HepG2 (cell line): Measurements from ENCODE around the gene IL4I1. TPM values are rescaled to one million over a fixed set of nuclear protein-coding genes. Genes with fewer than 3 reads are reported as not detected.

Experiments
- ATAC-seq: fragments of 200-7000 bp; cut with Tn5 transposase; 3 replicates; pipeline ENCODE4 v1.9.1; 2020; ENCODE audit warnings: mild to moderate bottlenecking, moderate library complexity
- BruUV-seq: library from RNA; stranded (reverse); fragments of 400-500 nt; replicated peaks from 2 replicates; lab custom pipeline; 2021; lab: Mats Ljungman, UMichigan
- CTCF ChIA-PET: fragments of 300-600 bp; formaldehyde crosslinking; extraction: SDS; loops from one replicate; lab custom pipeline; 2021; ENCODE audit warnings: low total read pairs, inconsistent platforms, low intra/inter-chr PET ratio; lab: Yijun Ruan, JAX
- POLR2A ChIA-PET: fragments of 350-600 bp; sonication (Branson Sonifier 250); formaldehyde crosslinking; loops from one replicate; lab custom pipeline; 2020; ENCODE audit warnings: antibody characterized with exemption, inconsistent platforms; lab: Yijun Ruan, JAX
- DNase-seq: peaks from one replicate; pipeline ENCODE4 v3.0.0-alpha.2; 2015; ENCODE audit warnings: low spot score
- FAIRE-seq: peaks from 3 replicates; lab custom pipeline; 2011; peaks lifted over from hg19 to GRCh38; lab: Jason Lieb, UNC
- H2AFZ ChIP-seq: one replicate; pipeline ENCODE4 v1.6.1; 2011; ENCODE audit warnings: low read length, inconsistent platforms
- H3K27ac ChIP-seq: fragments of 300-600 bp; 3 replicates; pipeline ENCODE4 v1.8.0; 2011; ENCODE audit warnings: mixed run types, mild to moderate bottlenecking, mixed read lengths, low read length, inconsistent platforms; ENCODE audit not compliant: insufficient read depth; ENCODE audit errors: extremely low read length
- H3K27me3 ChIP-seq, 2 experiments: fragments of 200-600 bp in 1 of 2; 2 replicates in 1 of 2; 3 replicates in 1 of 2; pipeline versions ENCODE4 v1.6.0 to v1.8.0; 2011; ENCODE audit warnings: low read length in 2 of 2, mild to moderate bottlenecking in 2 of 2, moderate library complexity in 2 of 2, inconsistent platforms in 1 of 2; ENCODE audit not compliant: insufficient read depth in 2 of 2, control insufficient read depth in 1 of 2
- H3K36me3 ChIP-seq, 2 experiments: fragments of 200-600 bp in 1 of 2; replicated peaks in 1 of 2; 2 replicates in 1 of 2; 3 replicates in 1 of 2; pipeline versions ENCODE4 v1.5.1 to v1.8.0; 2011; ENCODE audit warnings: low read length in 2 of 2, inconsistent platforms in 1 of 2; ENCODE audit not compliant: insufficient read depth in 2 of 2, control insufficient read depth in 1 of 2
- H3K4me1 ChIP-seq: 2 replicates; pipeline ENCODE4 v1.5.1; 2012; ENCODE audit warnings: low read length, inconsistent platforms; ENCODE audit not compliant: insufficient read depth
- H3K4me2 ChIP-seq: 2 replicates; pipeline ENCODE4 v1.6.0; 2011; ENCODE audit warnings: low read depth, low read length, inconsistent platforms
- H3K4me3 ChIP-seq, 3 experiments: fragments of 200-600 bp in 1 of 3; sonication (generic), shearing (Covaris generic) in 1 of 3; replicated peaks in 1 of 3; 2 replicates each; pipeline ENCODE4 v1.5.1; 2011 to 2016; ENCODE audit warnings: low read length in 3 of 3, inconsistent platforms in 2 of 3, low read depth in 2 of 3, mild to moderate bottlenecking in 2 of 3, control low read depth in 1 of 3, mixed read lengths in 1 of 3; ENCODE audit not compliant: insufficient read depth in 1 of 3
- H3K79me2 ChIP-seq: one replicate; pipeline ENCODE4 v1.6.1; 2011; ENCODE audit warnings: low read length, inconsistent platforms; ENCODE audit not compliant: insufficient read depth
- H3K9ac ChIP-seq: 2 replicates; pipeline ENCODE4 v1.6.0; 2011; ENCODE audit warnings: mild to moderate bottlenecking, low read depth, low read length, inconsistent platforms; ENCODE audit not compliant: insufficient read depth
- H3K9me3 ChIP-seq: 2 replicates; pipeline ENCODE4 v1.5.1; 2012; ENCODE audit warnings: mild to moderate bottlenecking, low read length
- H4K20me1 ChIP-seq: 2 replicates; pipeline ENCODE4 v1.6.0; 2011; ENCODE audit warnings: inconsistent platforms, mild to moderate bottlenecking, low read length, moderate library complexity; ENCODE audit not compliant: insufficient read depth
- DBP ChIP-seq: sonication (generic); formaldehyde crosslinking; IDR thresholded peaks from 2 replicates; pipeline ENCODE4 v1.4.0; 2020; ENCODE audit warnings: missing genetic modification reagents; ENCODE audit errors: not compliant biosample characterization
- FOXC1 ChIP-seq: sonication (generic); formaldehyde crosslinking; IDR thresholded peaks from 2 replicates; pipeline ENCODE4 v1.8.0; 2022; ENCODE audit warnings: mild to moderate bottlenecking, missing genetic modification reagents, borderline replicate concordance
- HNF1A ChIP-seq, 2 experiments: sonication (generic) in 1 of 2; formaldehyde crosslinking in 1 of 2; IDR thresholded peaks; 2 replicates each; pipeline versions ENCODE4 v1.4.0 to v1.6.1; 2016 to 2020; ENCODE audit warnings: borderline replicate concordance in 1 of 2, low read depth in 1 of 2, mild to moderate bottlenecking in 1 of 2, missing genetic modification reagents in 1 of 2
- NR0B2 ChIP-seq: sonication (generic); formaldehyde crosslinking; IDR thresholded peaks from 2 replicates; pipeline ENCODE4 v1.4.0; 2020; ENCODE audit warnings: mild to moderate bottlenecking, missing genetic modification reagents
- TOE1 ChIP-seq: sonication (generic); formaldehyde crosslinking; IDR thresholded peaks from 2 replicates; pipeline ENCODE4 v1.4.0; 2020; ENCODE audit warnings: mild to moderate bottlenecking, missing genetic modification reagents
- ZBTB38 ChIP-seq: sonication (generic); formaldehyde crosslinking; IDR thresholded peaks from 2 replicates; pipeline ENCODE4 v1.5.1; 2020; ENCODE audit warnings: mild to moderate bottlenecking, missing genetic modification reagents
- ZFP36 ChIP-seq: fragments of 150-350 bp; IDR thresholded peaks from 2 replicates; pipeline ENCODE4 v1.6.1; 2018; ENCODE audit warnings: borderline replicate concordance, low read length, low read depth; ENCODE audit not compliant: partially characterized antibody
- ZKSCAN8 ChIP-seq: IDR thresholded peaks from 2 replicates; pipeline ENCODE4 v1.6.1; 2016; ENCODE audit warnings: borderline replicate concordance, missing genetic modification reagents, missing compliant biosample characterization
- ZNF143 ChIP-seq: sonication (generic); formaldehyde crosslinking; IDR thresholded peaks from 2 replicates; pipeline ENCODE4 v1.4.0; 2020; ENCODE audit warnings: missing genetic modification reagents
- ZNF564 ChIP-seq: sonication (generic); formaldehyde crosslinking; IDR thresholded peaks from 2 replicates; pipeline ENCODE4 v1.8.1; 2023; ENCODE audit warnings: mild to moderate bottlenecking, missing genetic modification reagents
- WGBS: methylation state at CpG from one replicate; pipeline ENCODE4 v1.1.6; 2017; ENCODE audit warnings: low lambda C conversion rate; 5-methylcytosine and 5-hydroxymethylcytosine counted together
- in situ Hi-C: cut with HindIII; loops from 2 replicates; pipeline ENCODE4 v1.10.0; 2017; ENCODE audit warnings: low pct_unique_long_range_greater_than_20kb; ENCODE audit not compliant: extremely low pct_ligation_motif_present
- intact Hi-C: fragments of 100-400 bp; cut with micrococcal nuclease; formaldehyde crosslinking; loops from one replicate; pipeline ENCODE4 v1.10.0; 2022; ENCODE audit not compliant: unreplicated experiment
- polyA plus RNA-seq, 8 experiments: library from polyadenylated mRNA; depleted of rRNA in 3 of 8; stranded (reverse) in 7 of 8; unstranded in 1 of 8; fragments of >200 nt; fragmentation: Illumina TruSeq in 4 of 8; extraction: Trizol in 4 of 8; gene quantifications; 2 replicates each; pipeline versions ENCODE4 v1.2.1 to v1.2.3, GENCODE V29; 2011 to 2016; ENCODE audit warnings: low read depth in 4 of 8, missing spikeins in 1 of 8, mixed read lengths in 1 of 8; ENCODE audit not compliant: insufficient read depth in 1 of 8
- total RNA-seq, 5 experiments: library from RNA; depleted of rRNA; stranded (reverse); fragments of >200 nt; fragmentation: Illumina TruSeq; extraction: Trizol; gene quantifications; 2 replicates each; pipeline ENCODE4 v1.2.3, GENCODE V29; 2016; ENCODE audit warnings: low read depth in 1 of 5

Gene IL4I1
- total and polyA plus RNA-seq, 2 of the 13 experiments (the other 11 are each of a cell fraction or from before 2014, with no cell fraction given), result not detected

GRCh38 chr19:49871349-49871985 lies 25.2 kb downstream of the IL4I1 start:
- peak; percentile 69 for TF ChIP-seq ZFP36
- TF ChIP-seq DBP (CRISPR knock-in tag), result no peak
- Histone ChIP-seq H4K20me1 (no peaks in the 10 kb centered on the region), H3K27ac (no peak overlapping the region), H3K79me2 (peaks cover 27% of the 10 kb centered on the region), H3K4me2 (no peak overlapping the region), H3K9ac (no peak overlapping the region), H3K27me3 (no peaks in the 10 kb centered on the region; a peak in 1 of 5 replicates), H3K4me3 (no peak overlapping the region), H3K36me3 (peaks cover 0 to 5% of the 10 kb centered on the region in 2 experiments; a peak in 3 of 5 replicates), H2AFZ (no peak overlapping the region), H3K4me1 (peaks cover 41% of the 10 kb centered on the region), H3K9me3 (no peaks in the 10 kb centered on the region)
- 95% methylated on average over 14 of the region's 17 CpGs for WGBS
- no TSS peak for BruUV-seq
- ATAC-seq (no peak), FAIRE-seq (no peak), DNase-seq (no peak)
- intact Hi-C loops (no loop called here), in situ Hi-C loops (no loop called here)
- POLR2A ChIA-PET, result no interaction called here
- CTCF ChIA-PET, result no interaction called here

GRCh38 chr19:49870309-49870901 lies 26.3 kb downstream of the IL4I1 start:
- in situ Hi-C loops (no loop called here), intact Hi-C loops (no loop called here)
- BruUV-seq, result no TSS peak
- POLR2A ChIA-PET, result interaction anchor here (1.7 to 1.9 kb wide), 2 partner anchors 19 to 59 kb away, joined by 22 to 29 read pairs; partner anchors contain the start of genes ATF5, NUP62 and PTOV1
- Histone ChIP-seq H2AFZ (no peak overlapping the region), H3K4me1 (peaks cover 50% of the 10 kb centered on the region), H3K4me3 (peak overlapping the region; percentile 45 to 78 (median 67)), H4K20me1 (no peaks in the 10 kb centered on the region), H3K4me2 (peak overlapping the region; percentile 96), H3K9me3 (no peaks in the 10 kb centered on the region), H3K27ac (peak overlapping the region; percentile 78), H3K79me2 (peaks cover 25% of the 10 kb centered on the region), H3K36me3 (peaks cover 0 to 5% of the 10 kb centered on the region in 2 experiments; a peak in 3 of 5 replicates), H3K9ac (peak overlapping the region; percentile 80), H3K27me3 (no peaks in the 10 kb centered on the region; a peak in 1 of 5 replicates)
- no peak for DNase-seq
- 82% methylated on average over 4 of the region's 15 CpGs for WGBS
- no peak for FAIRE-seq
- no peak for ATAC-seq
- CTCF ChIA-PET, result no interaction called here
- TF ChIP-seq ZNF564 (CRISPR knock-in tag) (no peak), HNF1A (IDR thresholded peaks at IDR 0.05; ENCODE audit: low read depth) (no peak), HNF1A (CRISPR knock-in tag; IDR thresholded peaks at IDR 0.05; ENCODE audit: borderline replicate concordance) (no peak), NR0B2 (CRISPR knock-in tag) (no peak), FOXC1 (CRISPR knock-in tag) (no peak), TOE1 (CRISPR knock-in tag) (no peak), ZNF143 (no peak), ZBTB38 (CRISPR knock-in tag) (peak; percentile 18; the same call in 1 of the 2 replicates), ZKSCAN8 (CRISPR knock-in tag) (no peak)
